Suppressor macrophage treated with lipopolysaccharide for 1 hour (primary cell): ENCODE measurements around the gene SPDYE1.
A peak's percentile ranks its signal among the peaks of the same experiment; 100 is the strongest.

ENCODE experiments used
- DNase-seq, 3 donors: peaks; one replicate each; pipeline ENCODE4 v3.0.0-alpha.2; 2020 to 2022

The SPDYE1 gene

GRCh38 chr7:44044315-44045225 lies 46.9 kb downstream of the SPDYE1 start, which contains the start of gene DBNL:
Gene DBNL, plus strand, starts transcription at chr7:44044702. Its CDS starts 36 bp downstream, at chr7:44044738.
- DNase-seq = peak; percentile 94 to 97 (median 95)

GRCh38 chr7:44045226-44046014 lies 47.7 kb downstream of the SPDYE1 start:
- peak; percentile 38 to 50 (median 46) for DNase-seq

GRCh38 chr7:44046321-44047061 lies 48.8 kb downstream of the SPDYE1 start:
- DNase-seq = peak; percentile 39 to 61 (median 47)

GRCh38 chr7:44048031-44048795 lies 50.5 kb downstream of the SPDYE1 start:
- no peak for DNase-seq

GRCh38 chr7:44050121-44050914 lies 52.6 kb downstream of the SPDYE1 start:
- DNase-seq = no peak

- DNase-seq = no peak
Measured at GRCh38 chr7:44050915-44051560, 53.3 kb downstream of the SPDYE1 start.

GRCh38 chr7:44051611-44052220 lies 54.0 kb downstream of the SPDYE1 start:
- DNase-seq = no peak

GRCh38 chr7:44052771-44053365 lies 55.2 kb downstream of the SPDYE1 start:
- no peak for DNase-seq

GRCh38 chr7:44056681-44057080 lies 59.0 kb downstream of the SPDYE1 start:
- no peak for DNase-seq

GRCh38 chr7:44057181-44057848 lies 59.6 kb downstream of the SPDYE1 start:
- no peak for DNase-seq

GRCh38 chr7:44057849-44058758 lies 60.4 kb downstream of the SPDYE1 start:
- DNase-seq = no peak

GRCh38 chr7:44058759-44059218 lies 61.1 kb downstream of the SPDYE1 start:
- no peak for DNase-seq

GRCh38 chr7:44059219-44060090 lies 61.8 kb downstream of the SPDYE1 start:
- DNase-seq = no peak
